H1 (cell line): ENCODE results near the gene DCHS1. TPM values are rescaled to one million over a fixed set of nuclear protein-coding genes. Genes with fewer than 3 reads are reported as not detected.

Experiments used
- CTCF ChIA-PET: fragments of 300-600 bp; sonication (Branson Sonifier 250); formaldehyde crosslinking; loops from one replicate; lab custom pipeline; 2021; ENCODE audit not compliant: partially characterized antibody; lab: Charles Lee
- POLR2A ChIA-PET: fragments of 300-600 bp; sonication (Branson Sonifier 250); formaldehyde crosslinking; loops from one replicate; lab custom pipeline; 2021; ENCODE audit warnings: inconsistent platforms; ENCODE audit not compliant: partially characterized antibody; lab: Charles Lee
- DNase-seq, 2 experiments: peaks; one replicate each; pipeline versions ENCODE4 v3.0.0 to v3.0.0-alpha.2; 2010 to 2022; ENCODE audit warnings: low spot score in 2 of 2, low read depth in 1 of 2, mixed read lengths in 1 of 2
- FAIRE-seq: peaks from 2 replicates; lab custom pipeline; 2011; peaks lifted over from hg19 to GRCh38; lab: Jason Lieb, UNC
- H2AFZ ChIP-seq: 2 replicates; pipeline ENCODE4 v1.8.1; 2012; ENCODE audit warnings: low read length, inconsistent platforms
- H2AK5ac ChIP-seq: 2 replicates; pipeline ENCODE4 v1.6.1; 2013; ENCODE audit warnings: low read depth, low read length
- H2BK120ac ChIP-seq: replicated peaks from 2 replicates; pipeline ENCODE3; 2013; ENCODE audit warnings: low read depth, low read length, inconsistent platforms
- H2BK12ac ChIP-seq: 2 replicates; pipeline ENCODE4 v1.6.1; 2013; ENCODE audit warnings: low read depth, low read length
- H2BK15ac ChIP-seq: 2 replicates; pipeline ENCODE4 v1.6.1; 2013; ENCODE audit warnings: low read length
- H2BK20ac ChIP-seq: 2 replicates; pipeline ENCODE4 v1.6.1; 2013; ENCODE audit warnings: low read length
- H2BK5ac ChIP-seq: 2 replicates; pipeline ENCODE4 v1.6.1; 2013; ENCODE audit warnings: low read depth, low read length
- H3K14ac ChIP-seq: 2 replicates; pipeline ENCODE4 v1.6.1; 2013; ENCODE audit warnings: inconsistent platforms; ENCODE audit not compliant: insufficient read length
- H3K18ac ChIP-seq: 2 replicates; pipeline ENCODE4 v1.6.1; 2013; ENCODE audit warnings: low read length; ENCODE audit errors: extremely low read depth
- H3K23ac ChIP-seq: 2 replicates; pipeline ENCODE4 v1.6.1; 2013; ENCODE audit warnings: inconsistent platforms; ENCODE audit not compliant: insufficient read length
- H3K23me2 ChIP-seq: 2 replicates; pipeline ENCODE4 v1.6.1; 2013; ENCODE audit warnings: low read depth, low read length
- H3K27ac ChIP-seq: 2 replicates; pipeline ENCODE4 v1.6.1; 2011; ENCODE audit warnings: low read depth, low read length, inconsistent platforms
- H3K27me3 ChIP-seq, 4 experiments: replicated peaks in 1 of 4; 1 replicate in 1 of 4; 2 replicates in 3 of 4; pipeline versions ENCODE4 v1.6.1 to v1.8.1; 2011 to 2013; ENCODE audit warnings: low read length in 3 of 4, mild to moderate bottlenecking in 3 of 4, inconsistent platforms in 2 of 4, mixed read lengths in 2 of 4, moderate library complexity in 1 of 4; ENCODE audit not compliant: control insufficient read depth in 3 of 4, insufficient read depth in 3 of 4; ENCODE audit errors: extremely low read depth in 1 of 4
- H3K36me3 ChIP-seq, 4 experiments: 2 replicates each; pipeline versions ENCODE4 v1.6.1 to v1.8.1; 2011 to 2013; ENCODE audit warnings: mild to moderate bottlenecking in 4 of 4, low read length in 3 of 4, moderate library complexity in 2 of 4, control low read depth in 1 of 4, inconsistent platforms in 1 of 4; ENCODE audit not compliant: insufficient read depth in 4 of 4, control insufficient read depth in 2 of 4
- H3K4ac ChIP-seq: replicated peaks from 2 replicates; pipeline ENCODE3; 2013; ENCODE audit warnings: low read length, low read depth, mixed read lengths, inconsistent platforms; ENCODE audit not compliant: insufficient read length
- H3K4me1 ChIP-seq, 4 experiments: replicated peaks in 1 of 4; 1 replicate in 1 of 4; 2 replicates in 3 of 4; pipeline versions ENCODE4 v1.6.1 to v1.8.1; 2011 to 2013; ENCODE audit warnings: low read length in 3 of 4, inconsistent platforms in 2 of 4, mixed read lengths in 1 of 4; ENCODE audit not compliant: insufficient read depth in 4 of 4, control insufficient read depth in 3 of 4
- H3K4me2 ChIP-seq, 2 experiments: 2 replicates each; pipeline versions ENCODE4 v1.6.1 to v1.8.1; 2011 to 2013; ENCODE audit warnings: low read depth in 2 of 2, low read length in 2 of 2, control low read depth in 1 of 2, inconsistent platforms in 1 of 2, mild to moderate bottlenecking in 1 of 2; ENCODE audit not compliant: insufficient read depth in 1 of 2
- H3K4me3 ChIP-seq, 4 experiments: fragments of 200-600, 300-600 bp in 1 of 4; sonication (generic), shearing (Covaris generic), sonication (Bioruptor Twin) in 1 of 4; 2 replicates each; pipeline versions ENCODE4 v1.5.1 to v1.8.1; 2011 to 2016; ENCODE audit warnings: low read length in 4 of 4, low read depth in 3 of 4, control low read depth in 2 of 4, inconsistent platforms in 2 of 4, mild to moderate bottlenecking in 2 of 4, mixed read lengths in 1 of 4, moderate library complexity in 1 of 4; ENCODE audit not compliant: insufficient read depth in 2 of 4; ENCODE audit errors: extremely low read depth in 1 of 4
- H3K56ac ChIP-seq: replicated peaks from 2 replicates; pipeline ENCODE3; 2013; ENCODE audit warnings: low read depth, mild to moderate bottlenecking, mixed read lengths, low read length, inconsistent platforms; ENCODE audit not compliant: insufficient read length
- H3K79me1 ChIP-seq: 2 replicates; pipeline ENCODE4 v1.6.1; 2013; ENCODE audit warnings: low read depth, low read length, control low read depth
- H3K79me2 ChIP-seq, 2 experiments: 2 replicates each; pipeline versions ENCODE4 v1.6.1 to v1.8.1; 2012 to 2013; ENCODE audit warnings: low read length in 2 of 2, mild to moderate bottlenecking in 2 of 2, inconsistent platforms in 1 of 2; ENCODE audit not compliant: insufficient read depth in 2 of 2, control insufficient read depth in 1 of 2
- H3K9ac ChIP-seq, 4 experiments: replicated peaks in 1 of 4; 1 replicate in 1 of 4; 2 replicates in 3 of 4; pipeline versions ENCODE4 v1.6.1 to v1.8.1; 2011 to 2013; ENCODE audit warnings: low read depth in 3 of 4, low read length in 3 of 4, control low read depth in 2 of 4, mild to moderate bottlenecking in 2 of 4, moderate library complexity in 2 of 4, inconsistent platforms in 1 of 4; ENCODE audit errors: extremely low read depth in 1 of 4
- H3K9me3 ChIP-seq, 2 experiments: 2 replicates each; pipeline versions ENCODE4 v1.6.1 to v1.8.1; 2012 to 2013; ENCODE audit warnings: mild to moderate bottlenecking in 2 of 2, moderate library complexity in 2 of 2, control low read depth in 1 of 2, inconsistent platforms in 1 of 2, low read depth in 1 of 2, low read length in 1 of 2, mixed read lengths in 1 of 2; ENCODE audit not compliant: insufficient read depth in 2 of 2
- H4K20me1 ChIP-seq, 2 experiments: replicated peaks in 1 of 2; 2 replicates each; pipeline versions ENCODE3 to v1.8.1; 2011 to 2013; ENCODE audit warnings: inconsistent platforms in 2 of 2, low read length in 2 of 2, mild to moderate bottlenecking in 1 of 2; ENCODE audit not compliant: insufficient read depth in 2 of 2, control insufficient read depth in 1 of 2
- H4K5ac ChIP-seq: 2 replicates; pipeline ENCODE4 v1.6.1; 2013; ENCODE audit warnings: low read length, low read depth, mixed read lengths, inconsistent platforms; ENCODE audit not compliant: insufficient read length
- H4K8ac ChIP-seq: 2 replicates; pipeline ENCODE4 v1.8.0; 2013; ENCODE audit warnings: mild to moderate bottlenecking, moderate library complexity, low read length, inconsistent platforms; ENCODE audit not compliant: insufficient read depth; ENCODE audit errors: extremely low read depth
- H4K91ac ChIP-seq: replicated peaks from 2 replicates; pipeline ENCODE3; 2013; ENCODE audit warnings: low read length, mixed read lengths, inconsistent platforms; ENCODE audit not compliant: insufficient read length
- CBX5 ChIP-seq: fragments of 300-800, 300-1000 bp; sonication (generic); IDR thresholded peaks from 2 replicates; pipeline ENCODE4 v1.7.1; 2016; ENCODE audit warnings: antibody characterized with exemption, low read length, low read depth
- HDAC6 ChIP-seq: IDR thresholded peaks from one replicate; pipeline ENCODE4 v1.7.1; 2012; ENCODE audit warnings: low read depth, mild to moderate bottlenecking, inconsistent platforms, low read length, moderate library complexity
- KDM5A ChIP-seq: fragments of 200-600 bp; IDR thresholded peaks from 2 replicates; pipeline ENCODE4 v1.7.1; 2012; ENCODE audit warnings: mild to moderate bottlenecking, low read length, inconsistent platforms, mixed read lengths
- RAD21 ChIP-seq, 2 experiments: IDR thresholded peaks in 1 of 2; conservative IDR thresholded peaks in 1 of 2; 2 replicates each; pipeline ENCODE4 v1.6.1; 2011; ENCODE audit warnings: low read depth in 2 of 2, low read length in 2 of 2, improper control_type of control experiment in 1 of 2, inconsistent platforms in 1 of 2, mild to moderate bottlenecking in 1 of 2, moderate library complexity in 1 of 2
- SIX5 ChIP-seq: IDR thresholded peaks from 2 replicates; pipeline ENCODE4 v1.6.1; 2011; ENCODE audit warnings: mild to moderate bottlenecking, low read depth, low read length
- TBP ChIP-seq: IDR thresholded peaks from 2 replicates; pipeline ENCODE4 v1.6.1; 2011; ENCODE audit warnings: low read depth, low read length, improper control_type of control experiment
- polyA plus RNA-seq, 7 experiments: library from polyadenylated mRNA; depleted of rRNA in 3 of 7; stranded (reverse) in 5 of 7; unstranded in 2 of 7; fragments of >200 nt in 5 of 7; fragments of 200-250 nt in 2 of 7; gene quantifications; 1 replicate in 5 of 7; 2 replicates in 1 of 7; 4 replicates in 1 of 7; pipeline versions ENCODE4 v1.2.1 to v1.2.3, GENCODE V29; 2011 to 2013; ENCODE audit warnings: missing spikeins in 2 of 7, mixed read lengths in 2 of 7
- total RNA-seq: library from RNA; stranded (reverse); fragmentation: NEBNext Ultra II Directional; extraction: Animal tissue kit (Norgen Biotek cat#: 25700); gene quantifications from 2 replicates; pipeline ENCODE4 v1.2.1, GENCODE V29; 2021
- TF ChIP-seq, protein P1 (sequence below): IDR thresholded peaks from 2 replicates; pipeline ENCODE4 v1.6.1; 2011; ENCODE audit warnings: low read length, improper control_type of control experiment
- TF ChIP-seq, protein P2 (sequence below): IDR thresholded peaks from 2 replicates; pipeline ENCODE4 v1.6.1; 2012; ENCODE audit warnings: inconsistent platforms

DCHS1 gene
- total and polyA plus RNA-seq, 2 of the 8 experiments (the other 6 are each of a cell fraction or from before 2014, with no cell fraction given), result 8.2 to 10.5 TPM

GRCh38 chr11:6673523-6674218, 18.1 kb upstream of the DCHS1 start:
- ChIA-PET CTCF (interaction anchor here (1.0 to 1.4 kb wide), 4 partner anchors 9 to 87 kb away, joined by 3 to 4 read pairs (median 4); partner anchors contain the start of gene MRPL17), POLR2A (interaction anchor here (1.2 to 3.4 kb wide), 2 partner anchors 8 to 10 kb away, joined by 3 to 32 read pairs; partner anchors contain the start of gene MRPL17)
- H4K20me1 ChIP-seq, result no peaks in the 10 kb centered on the region
- no peak overlapping the region for H3K27ac ChIP-seq
- no peak overlapping the region for H2AK5ac ChIP-seq
- H4K8ac ChIP-seq, result no peak overlapping the region
- H2AFZ ChIP-seq, result no peak overlapping the region
- FAIRE-seq, result no peak
- H3K23ac ChIP-seq, result no peak overlapping the region
- no peaks in the 10 kb centered on the region for H3K9me3 ChIP-seq
- no peak overlapping the region for H3K4me2 ChIP-seq
- no peak overlapping the region for H2BK15ac ChIP-seq
- H3K4me3 ChIP-seq, result no peak overlapping the region
- H2BK5ac ChIP-seq, result no peak overlapping the region
- no peak overlapping the region for H2BK120ac ChIP-seq
- H3K4me1 ChIP-seq, result no peaks in the 10 kb centered on the region
- no peaks in the 10 kb centered on the region for H3K23me2 ChIP-seq
- no peaks in the 10 kb centered on the region for H3K36me3 ChIP-seq
- H3K56ac ChIP-seq, result no peak overlapping the region
- H2BK12ac ChIP-seq, result no peak overlapping the region
- no peak overlapping the region for H3K4ac ChIP-seq
- H3K18ac ChIP-seq, result no peak overlapping the region
- no peak overlapping the region for H4K91ac ChIP-seq
- H3K27me3 ChIP-seq, result no peaks in the 10 kb centered on the region; a peak in 1 of 7 replicates
- H2BK20ac ChIP-seq, result no peak overlapping the region
- no peak overlapping the region for H4K5ac ChIP-seq
- no peak overlapping the region for H3K14ac ChIP-seq
- DNase-seq, result no peak
- H3K79me1 ChIP-seq, result no peaks in the 10 kb centered on the region
- no peaks in the 10 kb centered on the region for H3K79me2 ChIP-seq
- H3K9ac ChIP-seq, result no peak overlapping the region
- TF ChIP-seq, protein P1, sequence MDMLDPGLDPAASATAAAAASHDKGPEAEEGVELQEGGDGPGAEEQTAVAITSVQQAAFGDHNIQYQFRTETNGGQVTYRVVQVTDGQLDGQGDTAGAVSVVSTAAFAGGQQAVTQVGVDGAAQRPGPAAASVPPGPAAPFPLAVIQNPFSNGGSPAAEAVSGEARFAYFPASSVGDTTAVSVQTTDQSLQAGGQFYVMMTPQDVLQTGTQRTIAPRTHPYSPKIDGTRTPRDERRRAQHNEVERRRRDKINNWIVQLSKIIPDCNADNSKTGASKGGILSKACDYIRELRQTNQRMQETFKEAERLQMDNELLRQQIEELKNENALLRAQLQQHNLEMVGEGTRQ, result no peak
- TF ChIP-seq KDM5A (no peak), RAD21 (IDR thresholded peaks at IDR 0.05 in 1 of 2, conservative IDR thresholded peaks at IDR 0.05 in 1 of 2; ENCODE audit: low read depth in 2 of 2, low read length in 2 of 2) (no peak), TBP (no peak), SIX5 (no peak), CBX5 (no peak), HDAC6 (no peak)
- TF ChIP-seq, protein P2, sequence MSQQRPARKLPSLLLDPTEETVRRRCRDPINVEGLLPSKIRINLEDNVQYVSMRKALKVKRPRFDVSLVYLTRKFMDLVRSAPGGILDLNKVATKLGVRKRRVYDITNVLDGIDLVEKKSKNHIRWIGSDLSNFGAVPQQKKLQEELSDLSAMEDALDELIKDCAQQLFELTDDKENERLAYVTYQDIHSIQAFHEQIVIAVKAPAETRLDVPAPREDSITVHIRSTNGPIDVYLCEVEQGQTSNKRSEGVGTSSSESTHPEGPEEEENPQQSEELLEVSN, result no peak
